Endothelial cell of umbilical vein (primary cell): ENCODE results near the gene ESRRA. TPM values are rescaled to one million over a fixed set of nuclear protein-coding genes. Genes with fewer than 3 reads are reported as not detected.

Experiments used
- BruUV-seq: library from RNA; stranded (reverse); fragments of 400-500 nt; replicated peaks from 2 replicates; lab custom pipeline; 2021; lab: Mats Ljungman, UMichigan
- CTCF ChIA-PET: fragments of 300-600, 350-600 bp; sonication (Branson Sonifier 250); formaldehyde crosslinking; loops from one replicate; lab custom pipeline; 2021; ENCODE audit warnings: antibody characterized with exemption, inconsistent platforms; lab: Charles Lee
- POLR2A ChIA-PET: fragments of 300-600, 350-600 bp; sonication (Branson Sonifier 250); formaldehyde crosslinking; loops from one replicate; lab custom pipeline; 2021; ENCODE audit warnings: antibody characterized with exemption, inconsistent platforms; lab: Charles Lee
- DNase-seq: peaks from one replicate; pipeline ENCODE4 v3.0.0-alpha.2; 2011; ENCODE audit warnings: low read depth, low spot score
- FAIRE-seq: peaks from 2 replicates; lab custom pipeline; 2011; peaks lifted over from hg19 to GRCh38; lab: Jason Lieb, UNC
- H2AFZ ChIP-seq: 2 replicates; pipeline ENCODE4 v1.6.0; 2012; ENCODE audit warnings: low read depth, low read length, control low read depth, inconsistent platforms
- H3K27ac ChIP-seq: 2 replicates; pipeline ENCODE4 v1.5.1; 2011; ENCODE audit warnings: low read depth, mild to moderate bottlenecking, control low read depth, low read length, moderate library complexity; ENCODE audit not compliant: insufficient read depth
- H3K27me3 ChIP-seq, 2 experiments: 2 replicates each; pipeline versions ENCODE4 v1.6.0 to v1.6.1; 2011; ENCODE audit warnings: low read length in 2 of 2, mixed read lengths in 1 of 2; ENCODE audit not compliant: control insufficient read depth in 2 of 2, insufficient read depth in 2 of 2
- H3K36me3 ChIP-seq, 2 experiments: 2 replicates in 1 of 2; 3 replicates in 1 of 2; pipeline ENCODE4 v1.5.1; 2011; ENCODE audit warnings: low read length in 2 of 2, mild to moderate bottlenecking in 1 of 2, moderate library complexity in 1 of 2; ENCODE audit not compliant: control insufficient read depth in 2 of 2, insufficient read depth in 2 of 2; ENCODE audit errors: extremely low read depth in 1 of 2
- H3K4me1 ChIP-seq: 3 replicates; pipeline ENCODE4 v1.5.1; 2011; ENCODE audit warnings: mild to moderate bottlenecking, low read length; ENCODE audit not compliant: control insufficient read depth, insufficient read depth; ENCODE audit errors: extremely low read depth
- H3K4me2 ChIP-seq: 2 replicates; pipeline ENCODE4 v1.6.1; 2011; ENCODE audit warnings: low read length, control low read depth, mixed read lengths; ENCODE audit not compliant: insufficient read depth
- H3K4me3 ChIP-seq, 3 experiments: fragments of 200-600 bp in 1 of 3; sonication (generic), shearing (Covaris generic) in 1 of 3; replicated peaks in 1 of 3; 2 replicates each; pipeline ENCODE4 v1.5.1; 2011 to 2016; ENCODE audit warnings: control low read depth in 3 of 3, low read length in 3 of 3, mild to moderate bottlenecking in 2 of 3, inconsistent platforms in 1 of 3, low read depth in 1 of 3, moderate library complexity in 1 of 3; ENCODE audit not compliant: insufficient read depth in 1 of 3
- H3K79me2 ChIP-seq: 2 replicates; pipeline ENCODE4 v1.6.0; 2012; ENCODE audit warnings: low read length, inconsistent platforms; ENCODE audit not compliant: control insufficient read depth, insufficient read depth
- H3K9ac ChIP-seq: replicated peaks from 2 replicates; pipeline ENCODE3; 2011; ENCODE audit warnings: low read length, control low read depth; ENCODE audit not compliant: insufficient read depth; ENCODE audit errors: extremely low read depth
- H3K9me1 ChIP-seq: replicated peaks from 3 replicates; pipeline ENCODE4 v1.6.0; 2011; ENCODE audit warnings: mild to moderate bottlenecking, low read length; ENCODE audit not compliant: control insufficient read depth, insufficient read depth; ENCODE audit errors: extremely low read depth
- H3K9me3 ChIP-seq: replicated peaks from 2 replicates; pipeline ENCODE4 v1.5.1; 2012; ENCODE audit warnings: low read length, inconsistent platforms; ENCODE audit not compliant: control insufficient read depth, insufficient read depth
- H4K20me1 ChIP-seq: replicated peaks from 2 replicates; pipeline ENCODE3; 2011; ENCODE audit warnings: mild to moderate bottlenecking, low read length; ENCODE audit not compliant: control insufficient read depth, insufficient read depth; ENCODE audit errors: extremely low read depth
- CTCF ChIP-seq, 2 donors: IDR thresholded peaks; 1 replicate in 1 of 2; 2 replicates in 1 of 2; pipeline ENCODE4 v1.5.1; 2011; ENCODE audit warnings: low read length in 2 of 2, mild to moderate bottlenecking in 2 of 2, moderate library complexity in 2 of 2, control low read depth in 1 of 2, inconsistent platforms in 1 of 2, low read depth in 1 of 2; ENCODE audit not compliant: insufficient read depth in 1 of 2; ENCODE audit errors: extremely low read depth in 1 of 2
- EZH2 ChIP-seq: IDR thresholded peaks from 2 replicates; pipeline ENCODE4 v1.6.1; 2012; ENCODE audit warnings: borderline replicate concordance, low read depth, mild to moderate bottlenecking, moderate library complexity, low read length, inconsistent platforms; ENCODE audit not compliant: severe bottlenecking
- FOS ChIP-seq: IDR thresholded peaks from 2 replicates; pipeline ENCODE4 v1.6.1; 2011; ENCODE audit warnings: mild to moderate bottlenecking, low read length, moderate library complexity, borderline replicate concordance; ENCODE audit not compliant: insufficient read depth
- GATA2 ChIP-seq: IDR thresholded peaks from 2 replicates; pipeline ENCODE4 v1.7.0; 2011; ENCODE audit warnings: low read depth, mild to moderate bottlenecking, moderate library complexity, mixed read lengths, low read length; ENCODE audit not compliant: insufficient read length, insufficient read depth
- JUN ChIP-seq: IDR thresholded peaks from 2 replicates; pipeline ENCODE4 v1.6.1; 2011; ENCODE audit warnings: borderline replicate concordance, low read depth; ENCODE audit not compliant: insufficient read length, insufficient read depth
- MAX ChIP-seq: IDR thresholded peaks from 2 replicates; pipeline ENCODE4 v1.6.1; 2011; ENCODE audit not compliant: insufficient read depth, insufficient read length
- MYC ChIP-seq: IDR thresholded peaks from one replicate; pipeline ENCODE4 v1.6.1; 2011; ENCODE audit warnings: mild to moderate bottlenecking, low read depth, low read length
- POLR2A ChIP-seq: IDR thresholded peaks from 2 replicates; pipeline ENCODE4 v1.6.1; 2012; ENCODE audit warnings: low read depth, mild to moderate bottlenecking, control low read depth, low read length
- POLR2AphosphoS5 ChIP-seq: IDR thresholded peaks from 2 replicates; pipeline ENCODE4 v1.6.1; 2012; ENCODE audit warnings: low read depth, mild to moderate bottlenecking, control low read depth, low read length, moderate library complexity; ENCODE audit not compliant: insufficient read depth
- dilution Hi-C: fragments of 300-500 bp; cut with MboI; formaldehyde crosslinking; loops from one replicate; pipeline ENCODE4 v1.15.0; 2019; ENCODE audit warnings: low sequenced_read_pairs; ENCODE audit not compliant: extremely low pct_ligation_motif_present
- intact Hi-C: fragments of 100-400 bp; cut with micrococcal nuclease; formaldehyde crosslinking; loops from one replicate; pipeline ENCODE4 v1.10.0; 2022
- polyA plus RNA-seq, 4 experiments: library from polyadenylated mRNA; depleted of rRNA in 3 of 4; stranded (reverse) in 3 of 4; unstranded in 1 of 4; fragments of >200 nt; gene quantifications; 2 replicates each; pipeline versions ENCODE4 v1.2.1 to v1.2.3, GENCODE V29; 2011 to 2012; ENCODE audit warnings: missing spikeins in 1 of 4
- total RNA-seq: library from RNA; stranded (reverse); gene quantifications from 2 replicates; pipeline ENCODE4 v1.2.3, GENCODE V29; 2021

ESRRA gene
- total and polyA plus RNA-seq, 2 donors (not counting 3 experiments of a cell fraction or from before 2014, with no cell fraction given): 17.2 to 37.4 TPM

- H3K9ac ChIP-seq: no peak overlapping the region
- intact Hi-C loops: no loop called here
- FAIRE-seq: no peak
- H3K27ac ChIP-seq: no peak overlapping the region
- H3K4me3 ChIP-seq: no peak overlapping the region
- dilution Hi-C loops: no loop called here
- H3K79me2 ChIP-seq: no peaks in the 10 kb centered on the region
- no peaks in the 10 kb centered on the region for H3K9me1 ChIP-seq
- H2AFZ ChIP-seq: no peak overlapping the region
- ChIA-PET CTCF (interaction anchor here (1.2 to 7.0 kb wide), 4 partner anchors 9 to 41 kb away, joined by 3 to 107 read pairs (median 6); partner anchors contain the start of gene PRDX5), POLR2A (no interaction called here)
- no peaks in the 10 kb centered on the region for H3K4me1 ChIP-seq
- BruUV-seq: no TSS peak
- H3K27me3 ChIP-seq: no peaks in the 10 kb centered on the region
- TF ChIP-seq MYC: no peak
- no peak for TF ChIP-seq FOS
- TF ChIP-seq GATA2: no peak
- TF ChIP-seq POLR2A: no peak
- no peak for TF ChIP-seq CTCF (IDR thresholded peaks at IDR 0.05; ENCODE audit: extremely low read depth in 1 of 2, insufficient read depth in 1 of 2, low read depth in 1 of 2, low read length in 2 of 2)
- no peak for TF ChIP-seq EZH2
- no peak for TF ChIP-seq JUN
- TF ChIP-seq POLR2AphosphoS5: no peak
- no peak for TF ChIP-seq MAX
- no peaks in the 10 kb centered on the region for H4K20me1 ChIP-seq
- no peaks in the 10 kb centered on the region for H3K36me3 ChIP-seq
- no peaks in the 10 kb centered on the region for H3K9me3 ChIP-seq
- no peak overlapping the region for H3K4me2 ChIP-seq
- DNase-seq: no peak
These were observed 39.5 kb downstream of the ESRRA start for GRCh38 chr11:64344787-64345186.
